ENCODE results near the gene SYNDIG1.

SYNDIG1 gene

DNA sequence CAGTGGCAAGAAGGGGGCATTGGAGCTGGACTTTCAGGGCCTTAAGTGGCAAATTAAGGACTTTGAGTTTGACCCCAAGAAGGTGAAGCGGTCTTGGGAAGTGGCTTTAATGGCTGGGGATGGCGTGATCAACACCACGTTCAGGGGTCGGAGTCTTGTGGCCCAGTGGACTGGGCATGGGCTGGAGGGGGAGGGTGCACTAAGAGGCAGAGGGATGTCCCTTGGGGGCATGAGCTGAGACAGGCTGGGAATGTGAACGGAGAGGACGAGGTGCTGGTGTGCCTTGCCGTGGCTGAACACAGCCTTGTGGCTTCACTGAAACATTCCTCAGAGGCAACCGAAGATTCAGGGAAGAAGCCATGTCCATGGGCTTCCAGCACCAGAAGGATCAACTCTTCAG, 227.0 kb downstream of the SYNDIG1 start:
- in situ Hi-C loops (cut with MboI; ENCODE audit: low sequenced_read_pairs), result no loop called here
- Histone ChIP-seq H3K9me3 (no peaks in the 10 kb centered on the region), H3K27me3 (ENCODE audit: low read depth) (no peaks in the 10 kb centered on the region), H3K4me1 (no peaks in the 10 kb centered on the region), H3K36me3 (replicated peaks) (no peaks in the 10 kb centered on the region), H3K4me3 (no peak overlapping the region)
- no peak for DNase-seq (ENCODE audit: low spot score in 2 of 2)

DNA sequence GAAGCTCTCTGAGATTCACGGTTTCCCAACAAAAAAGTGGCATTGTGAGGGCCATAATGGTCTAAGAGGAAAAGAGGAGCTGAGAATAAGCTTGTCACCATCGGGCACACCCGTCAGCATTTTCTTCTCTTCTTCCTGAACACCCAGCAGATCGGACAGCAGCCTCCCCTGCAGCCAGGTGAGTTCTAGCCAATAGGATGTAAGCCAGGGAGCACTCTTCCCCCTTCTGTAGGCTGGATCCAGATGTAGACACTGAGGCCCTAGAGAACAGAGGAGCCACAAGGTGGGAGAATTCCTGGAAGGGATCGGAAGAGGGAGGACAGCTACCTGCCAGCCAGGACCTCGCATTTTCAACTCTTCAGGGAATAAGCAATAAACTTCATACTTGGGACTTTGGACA, 228.0 kb downstream of the SYNDIG1 start:
- Histone ChIP-seq H3K9me3 (no peaks in the 10 kb centered on the region), H3K4me3 (no peak overlapping the region), H3K27me3 (ENCODE audit: low read depth) (no peaks in the 10 kb centered on the region), H3K36me3 (replicated peaks) (no peaks in the 10 kb centered on the region), H3K4me1 (no peaks in the 10 kb centered on the region)
- in situ Hi-C loops (cut with MboI; ENCODE audit: low sequenced_read_pairs), result no loop called here
- DNase-seq (ENCODE audit: low spot score in 2 of 2), result no peak

DNA sequence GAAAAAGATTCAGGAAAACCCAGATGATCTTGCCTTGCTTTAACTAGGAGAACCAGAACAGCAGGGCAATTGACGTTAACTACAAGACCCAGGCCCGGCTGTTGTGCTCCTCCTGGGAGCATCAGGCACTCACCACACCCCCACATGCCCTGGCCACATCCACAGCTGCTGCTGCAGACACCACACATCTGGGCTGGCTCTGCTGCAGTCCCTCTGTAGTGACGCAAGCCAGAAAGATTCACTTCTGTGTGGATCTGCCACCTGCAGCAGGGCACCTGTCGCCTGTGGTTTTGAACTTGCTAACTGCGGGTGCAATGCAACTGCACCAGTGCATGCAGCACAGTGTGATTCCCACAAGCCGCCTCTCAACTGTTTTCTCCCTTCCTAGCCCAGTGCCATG, 228.8 kb downstream of the SYNDIG1 start:
- Histone ChIP-seq H3K36me3 (replicated peaks) (no peaks in the 10 kb centered on the region), H3K9me3 (no peaks in the 10 kb centered on the region), H3K27me3 (ENCODE audit: low read depth) (no peaks in the 10 kb centered on the region), H3K4me1 (no peaks in the 10 kb centered on the region), H3K4me3 (no peak overlapping the region)
- in situ Hi-C loops (cut with MboI; ENCODE audit: low sequenced_read_pairs), result no loop called here
- no peak for DNase-seq (ENCODE audit: low spot score in 2 of 2)

DNA sequence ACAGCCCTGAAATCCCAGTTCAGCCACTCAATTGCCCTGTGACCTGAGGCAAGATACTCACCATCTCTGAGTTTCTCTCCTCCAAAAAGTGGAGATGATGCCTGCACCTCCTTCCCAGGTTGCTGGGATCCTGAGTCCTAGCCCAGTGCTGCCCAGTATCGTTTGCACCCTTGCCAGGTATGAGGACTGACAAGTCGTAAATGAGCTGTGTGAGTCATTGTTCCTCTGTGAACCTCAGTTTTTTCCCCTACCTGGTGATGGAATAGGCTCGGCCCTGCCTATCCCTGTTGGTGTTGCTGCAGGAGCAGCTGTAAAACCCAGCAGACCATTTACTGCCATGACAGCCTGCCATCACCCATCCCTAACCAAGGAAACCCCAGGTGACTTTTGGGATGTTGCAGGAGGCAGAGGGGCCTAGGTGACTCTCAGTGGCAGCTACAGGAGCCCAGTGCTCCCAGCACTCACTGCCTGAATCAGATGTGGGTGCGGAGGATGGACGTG, 229.3 kb downstream of the SYNDIG1 start:
- Histone ChIP-seq H3K36me3 (replicated peaks) (no peaks in the 10 kb centered on the region), H3K27me3 (ENCODE audit: low read depth) (no peaks in the 10 kb centered on the region), H3K9me3 (no peaks in the 10 kb centered on the region), H3K4me1 (no peaks in the 10 kb centered on the region), H3K4me3 (no peak overlapping the region)
- DNase-seq (ENCODE audit: low spot score in 2 of 2), result no peak
- in situ Hi-C loops (cut with MboI; ENCODE audit: low sequenced_read_pairs), result no loop called here

DNA sequence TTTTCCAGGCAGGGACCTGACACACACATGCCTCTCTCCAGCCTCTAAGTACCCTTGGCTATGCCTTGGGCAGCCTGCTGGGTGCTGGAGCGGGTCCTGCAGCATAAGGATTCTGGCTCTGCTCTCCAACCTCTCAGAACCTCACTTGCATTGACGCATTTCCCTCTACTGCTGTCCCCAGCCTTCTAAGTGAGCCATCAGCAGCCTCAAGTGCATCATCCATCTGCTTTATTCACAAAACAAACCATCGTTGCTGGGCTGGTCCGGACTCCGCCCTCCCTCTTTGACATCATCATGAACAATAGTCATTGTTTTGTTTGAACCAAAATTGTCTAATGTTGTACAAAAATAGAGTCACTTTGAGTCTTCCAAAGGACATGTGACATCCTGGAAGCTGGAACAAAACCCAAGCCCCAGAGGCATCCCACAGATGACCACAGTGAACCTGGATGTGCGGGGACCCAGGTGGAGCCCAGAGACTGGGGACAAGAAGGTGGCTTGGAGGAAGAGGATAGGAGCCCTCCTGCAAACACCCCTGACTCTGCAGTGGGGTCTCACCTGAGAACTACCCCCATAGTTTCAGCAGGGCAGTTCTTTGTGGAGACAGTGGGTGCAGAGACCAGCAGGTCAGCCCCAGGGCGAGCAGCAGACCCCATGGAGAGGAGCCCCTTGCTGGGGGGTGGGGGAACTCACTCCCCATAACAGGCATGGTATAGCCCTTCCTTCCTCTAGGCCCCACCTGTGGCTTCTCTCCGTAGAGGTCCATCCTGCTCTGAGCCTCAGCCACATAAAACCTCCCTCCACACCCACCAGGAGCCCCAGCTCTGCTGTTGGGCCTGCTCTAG, 230.1 kb downstream of the SYNDIG1 start:
- Histone ChIP-seq H3K4me3 (no peak overlapping the region), H3K9me3 (no peaks in the 10 kb centered on the region), H3K36me3 (replicated peaks) (no peaks in the 10 kb centered on the region), H3K4me1 (no peaks in the 10 kb centered on the region), H3K27me3 (ENCODE audit: low read depth) (no peaks in the 10 kb centered on the region)
- DNase-seq (ENCODE audit: low spot score in 2 of 2), result no peak
- in situ Hi-C loops (cut with MboI; ENCODE audit: low sequenced_read_pairs), result no loop called here

DNA sequence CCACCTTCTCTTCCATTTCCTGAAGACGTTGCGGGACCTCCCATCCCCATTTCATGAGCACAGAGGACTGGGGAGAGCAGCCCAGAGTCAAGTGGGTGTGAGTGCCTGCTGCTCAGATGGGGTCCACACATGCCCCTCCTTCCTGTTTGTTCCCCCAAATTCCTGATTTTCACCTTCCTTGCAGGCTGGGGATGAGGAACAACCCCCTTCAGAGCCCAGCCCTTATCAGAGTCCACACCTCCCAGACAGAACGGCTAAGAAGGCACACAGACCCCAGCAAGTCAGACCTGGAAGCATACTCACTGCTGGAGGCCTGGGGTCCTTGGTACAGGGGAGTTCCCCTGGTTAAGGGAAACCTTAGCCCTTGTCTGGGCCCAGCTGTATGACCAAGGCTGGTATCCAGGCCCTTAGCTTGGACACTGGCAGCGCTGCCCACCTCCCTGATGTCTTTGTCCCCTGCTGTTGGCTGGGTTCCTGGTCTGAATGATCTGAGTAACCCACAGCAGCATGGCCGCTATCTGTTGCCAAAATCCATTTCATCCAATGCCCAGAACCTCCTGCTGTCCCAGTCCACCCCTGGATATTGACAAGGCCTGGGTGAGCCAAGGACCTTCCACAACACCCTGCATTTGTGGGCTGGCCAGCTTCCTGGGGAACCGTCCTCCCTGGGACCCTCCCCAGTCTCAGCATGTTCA, 230.9 kb downstream of the SYNDIG1 start:
- no peak overlapping the region for H3K4me3 ChIP-seq
- no peak for DNase-seq (ENCODE audit: low spot score in 2 of 2)
- in situ Hi-C loops (cut with MboI; ENCODE audit: low sequenced_read_pairs), result no loop called here
- H3K27me3 ChIP-seq (ENCODE audit: low read depth), result no peaks in the 10 kb centered on the region
- no peaks in the 10 kb centered on the region for H3K9me3 ChIP-seq
- no peaks in the 10 kb centered on the region for H3K36me3 ChIP-seq (replicated peaks)
- H3K4me1 ChIP-seq, result no peaks in the 10 kb centered on the region

DNA sequence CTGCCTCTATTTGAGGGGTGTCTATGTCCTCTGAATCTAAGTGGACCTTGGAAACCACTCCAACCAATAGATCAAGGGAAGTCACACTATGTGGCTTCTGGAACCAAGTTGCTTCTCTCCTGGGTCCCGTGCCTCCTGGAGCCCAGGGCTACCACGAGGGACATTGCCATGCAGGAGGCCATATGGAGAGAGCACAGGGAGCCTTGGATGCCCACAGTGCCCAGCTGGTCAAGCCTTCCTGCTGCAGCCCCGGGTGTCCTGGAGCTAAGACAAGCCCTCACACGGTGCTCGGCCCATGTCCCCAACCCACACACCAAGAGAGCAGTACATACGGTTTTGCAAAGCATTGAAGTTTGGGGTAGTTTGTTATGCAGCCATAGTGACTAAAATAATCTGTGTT, 231.6 kb downstream of the SYNDIG1 start:
- H3K4me1 ChIP-seq, result no peaks in the 10 kb centered on the region
- H3K36me3 ChIP-seq (replicated peaks), result no peaks in the 10 kb centered on the region
- no peak overlapping the region for H3K4me3 ChIP-seq
- H3K27me3 ChIP-seq (ENCODE audit: low read depth), result no peaks in the 10 kb centered on the region
- in situ Hi-C loops (cut with MboI; ENCODE audit: low sequenced_read_pairs), result no loop called here
- DNase-seq (ENCODE audit: low spot score in 2 of 2), result no peak
- H3K9me3 ChIP-seq, result no peaks in the 10 kb centered on the region

DNA sequence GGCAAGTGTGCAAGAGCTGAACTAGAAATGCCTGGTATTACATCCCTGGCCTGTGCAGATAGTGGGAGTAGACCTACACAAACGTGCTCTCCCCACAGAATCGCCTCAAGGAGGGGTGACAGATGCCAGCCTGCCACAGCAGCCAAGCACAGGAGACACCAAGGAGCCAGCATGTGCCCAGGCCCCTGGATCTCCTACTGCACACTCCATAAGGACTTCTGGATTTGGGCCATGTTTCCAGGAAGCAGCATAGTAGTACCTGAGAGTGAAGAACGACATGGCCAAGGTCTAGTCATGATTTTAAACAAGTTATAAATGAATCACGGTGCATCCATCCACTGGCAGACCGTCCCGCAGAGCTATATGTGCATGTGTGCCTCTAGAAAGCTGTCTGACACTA, 232.2 kb downstream of the SYNDIG1 start:
- in situ Hi-C loops (cut with MboI; ENCODE audit: low sequenced_read_pairs), result no loop called here
- Histone ChIP-seq H3K9me3 (no peaks in the 10 kb centered on the region), H3K27me3 (ENCODE audit: low read depth) (no peaks in the 10 kb centered on the region), H3K4me1 (no peaks in the 10 kb centered on the region), H3K36me3 (replicated peaks) (no peaks in the 10 kb centered on the region), H3K4me3 (no peak overlapping the region)
- no peak for DNase-seq (ENCODE audit: low spot score in 2 of 2)

DNA sequence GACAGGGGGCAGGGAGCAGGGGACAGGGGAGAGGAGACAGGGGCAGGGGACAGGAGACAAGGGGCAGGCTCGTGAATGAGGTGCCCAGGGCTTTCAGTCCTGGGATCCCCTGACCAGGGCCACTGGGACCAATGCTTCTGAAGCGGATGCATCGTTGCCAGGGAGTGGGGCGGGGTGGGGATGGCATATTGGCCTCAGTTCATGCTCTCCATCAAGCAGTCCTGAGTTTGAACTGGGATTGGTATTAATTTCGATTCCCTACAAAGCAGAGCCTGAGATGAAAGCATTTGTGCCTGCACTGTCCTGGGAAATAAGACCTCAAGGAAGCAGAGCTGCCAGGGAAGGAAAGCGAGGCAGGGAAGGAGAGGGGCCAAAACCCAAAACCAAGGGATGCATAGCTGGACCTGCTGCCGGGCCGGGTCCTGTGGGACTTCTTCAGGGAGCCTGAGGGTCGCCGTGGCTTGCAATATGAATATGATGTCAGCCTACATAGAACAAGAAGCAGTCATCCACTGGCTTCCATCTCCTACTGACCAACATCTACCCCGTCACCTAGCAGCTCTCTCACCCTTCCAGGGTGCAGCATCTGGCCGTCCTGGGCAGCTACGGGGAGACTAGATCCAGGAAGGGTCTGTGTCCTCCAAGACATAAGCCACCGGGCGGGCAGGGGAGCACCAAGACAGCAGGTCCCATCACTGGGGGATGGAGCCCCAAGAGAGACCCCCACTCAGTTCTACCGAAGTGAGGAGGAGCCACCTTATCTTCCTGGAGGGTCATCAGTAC, 233.3 kb downstream of the SYNDIG1 start:
- no peaks in the 10 kb centered on the region for H3K36me3 ChIP-seq (replicated peaks)
- no peak overlapping the region for H3K4me3 ChIP-seq
- H3K4me1 ChIP-seq, result no peaks in the 10 kb centered on the region
- H3K27me3 ChIP-seq (ENCODE audit: low read depth), result no peaks in the 10 kb centered on the region
- in situ Hi-C loops (cut with MboI; ENCODE audit: low sequenced_read_pairs), result no loop called here
- H3K9me3 ChIP-seq, result no peaks in the 10 kb centered on the region
- no peak for DNase-seq (ENCODE audit: low spot score in 2 of 2)

DNA sequence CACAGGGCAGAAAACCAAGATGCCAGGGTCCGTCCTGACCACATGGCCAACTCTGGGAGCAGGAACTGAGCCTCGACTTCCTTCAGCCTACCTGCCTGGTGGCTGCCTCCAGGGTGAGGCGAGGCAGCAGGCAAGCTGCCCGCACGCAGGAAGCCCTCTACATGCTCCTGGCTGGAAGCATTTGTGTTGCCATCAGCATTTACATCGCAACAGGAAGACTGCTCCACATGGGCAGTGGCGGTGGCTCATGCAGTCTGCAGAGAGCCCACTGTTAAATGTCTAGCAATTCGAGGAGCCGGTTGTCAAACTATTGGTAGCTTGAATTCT, 233.8 kb downstream of the SYNDIG1 start:
- H3K4me3 ChIP-seq, result no peak overlapping the region
- no peak for DNase-seq (ENCODE audit: low spot score in 2 of 2)
- H3K36me3 ChIP-seq (replicated peaks), result no peaks in the 10 kb centered on the region
- no peaks in the 10 kb centered on the region for H3K9me3 ChIP-seq
- H3K27me3 ChIP-seq (ENCODE audit: low read depth), result no peaks in the 10 kb centered on the region
- in situ Hi-C loops (cut with MboI; ENCODE audit: low sequenced_read_pairs), result no loop called here
- no peaks in the 10 kb centered on the region for H3K4me1 ChIP-seq

DNA sequence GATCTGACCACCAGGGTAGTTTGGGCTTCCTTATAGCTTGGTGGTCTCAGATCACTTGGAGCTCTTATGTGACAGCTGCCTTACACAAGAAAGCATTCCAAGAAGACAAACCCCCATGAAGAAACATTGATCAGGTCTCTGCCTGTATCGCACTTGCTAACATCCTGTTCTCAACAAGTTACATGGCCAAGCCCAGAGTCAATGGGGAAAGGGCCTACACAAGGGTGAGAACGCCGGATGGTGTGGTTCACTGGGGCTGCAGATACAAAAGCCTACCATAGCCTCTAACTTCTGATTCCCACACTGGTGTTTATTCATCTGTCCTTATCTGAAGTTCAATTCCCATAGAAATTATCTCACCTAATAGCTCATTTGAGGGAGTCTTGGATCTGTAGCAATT, 235.5 kb downstream of the SYNDIG1 start:
- no peaks in the 10 kb centered on the region for H3K4me1 ChIP-seq
- no peak for DNase-seq (ENCODE audit: low spot score in 2 of 2)
- H3K4me3 ChIP-seq, result no peak overlapping the region
- H3K27me3 ChIP-seq (ENCODE audit: low read depth), result no peaks in the 10 kb centered on the region
- in situ Hi-C loops (cut with MboI; ENCODE audit: low sequenced_read_pairs), result no loop called here
- no peaks in the 10 kb centered on the region for H3K9me3 ChIP-seq
- H3K36me3 ChIP-seq (replicated peaks), result no peaks in the 10 kb centered on the region

DNA sequence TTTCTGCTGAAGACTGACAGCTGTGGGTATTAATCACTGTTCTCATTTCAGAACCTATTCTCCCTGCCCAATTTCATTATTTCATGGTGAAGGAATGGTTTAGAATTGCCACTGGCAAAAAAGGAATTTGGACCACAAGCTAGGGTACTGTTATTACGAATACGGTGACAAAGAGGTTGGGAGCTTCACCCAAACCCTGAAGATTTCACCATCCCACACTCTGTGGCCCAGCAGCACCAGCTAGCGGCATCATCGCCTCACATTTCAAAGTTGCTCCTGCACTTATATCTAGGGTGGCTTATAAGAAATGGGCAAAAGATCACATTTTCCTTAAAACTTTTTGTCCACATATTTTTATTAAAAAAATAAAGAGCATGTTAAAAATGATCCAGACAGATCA, 236.1 kb downstream of the SYNDIG1 start:
- Histone ChIP-seq H3K4me1 (no peaks in the 10 kb centered on the region), H3K27me3 (ENCODE audit: low read depth) (no peaks in the 10 kb centered on the region), H3K4me3 (no peak overlapping the region), H3K36me3 (replicated peaks) (no peaks in the 10 kb centered on the region), H3K9me3 (no peaks in the 10 kb centered on the region)
- DNase-seq (ENCODE audit: low spot score in 2 of 2), result no peak
- in situ Hi-C loops (cut with MboI; ENCODE audit: low sequenced_read_pairs), result no loop called here

DNA sequence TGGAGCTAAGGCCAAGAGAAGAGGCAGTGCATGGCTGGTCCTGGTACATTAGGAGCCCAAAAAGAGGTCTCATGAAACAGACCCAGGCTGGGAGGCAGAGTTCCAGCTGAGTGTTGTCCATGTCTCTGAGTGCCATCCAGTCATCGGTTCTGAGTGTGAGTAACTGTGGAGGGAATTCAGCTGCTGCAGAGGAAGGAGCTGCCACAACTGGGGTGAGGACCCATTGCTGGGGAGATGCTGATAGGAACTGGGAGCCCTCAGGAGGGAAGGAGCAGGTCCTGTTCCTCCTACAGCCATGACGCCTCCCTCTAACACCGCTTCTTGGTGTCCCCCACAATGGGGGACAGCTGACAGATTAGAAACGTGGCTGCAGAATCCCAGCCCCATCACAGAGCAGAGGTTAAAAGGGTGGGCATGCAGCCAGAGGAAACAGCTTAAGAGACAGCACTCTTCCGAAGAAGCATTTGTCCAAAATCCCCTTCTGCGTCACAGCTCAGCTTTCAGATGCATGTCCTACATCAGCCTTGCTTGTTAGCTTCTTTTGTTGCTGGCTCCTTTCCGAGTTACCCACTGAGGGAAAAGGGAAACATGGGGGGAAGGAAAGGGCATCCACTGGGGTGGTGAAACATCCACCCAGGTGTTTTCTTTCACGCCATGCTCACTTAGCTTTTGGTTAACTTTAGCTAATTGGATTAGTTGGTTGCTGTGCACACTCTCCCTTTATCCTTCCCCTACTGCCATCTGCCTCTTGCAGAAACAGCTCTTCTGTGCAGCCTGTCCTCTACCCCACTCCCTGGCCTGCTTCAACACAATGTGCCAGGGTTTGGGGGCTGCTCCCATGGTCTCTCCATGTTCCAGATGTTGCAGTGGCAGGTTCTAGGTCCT, 239.2 kb downstream of the SYNDIG1 start:
- no peak for DNase-seq (ENCODE audit: low spot score in 2 of 2)
- in situ Hi-C loops (cut with MboI; ENCODE audit: low sequenced_read_pairs), result no loop called here
- Histone ChIP-seq H3K4me1 (no peaks in the 10 kb centered on the region), H3K27me3 (ENCODE audit: low read depth) (no peaks in the 10 kb centered on the region), H3K36me3 (replicated peaks) (no peaks in the 10 kb centered on the region), H3K4me3 (no peak overlapping the region), H3K9me3 (no peaks in the 10 kb centered on the region)
